Activated CD4-positive, alpha-beta memory T cell treated with anti-CD3 and anti-CD28 coated beads, Interleukin-2, amount 10 ng/mL, durations not matched to agents 7 days and 5 days (primary cell): ENCODE measurements around the gene CXCL9. TPM values are rescaled to one million over a fixed set of nuclear protein-coding genes. Genes with fewer than 3 reads are reported as not detected.

ENCODE experiments used
- CTCF ChIA-PET: fragments of 350-600 bp; sonication (Branson Sonifier 250); formaldehyde crosslinking; loops from one replicate; lab custom pipeline; 2021; ENCODE audit warnings: antibody characterized with exemption, inconsistent platforms; lab: Charles Lee
- POLR2A ChIA-PET: fragments of 350-600 bp; sonication (Branson Sonifier 250); formaldehyde crosslinking; loops from one replicate; lab custom pipeline; 2021; ENCODE audit warnings: antibody characterized with exemption; lab: Charles Lee
- DNase-seq: peaks from one replicate; pipeline ENCODE4 v3.0.0-alpha.2; 2020
- H3K27ac Mint-ChIP-seq: one replicate; pipeline ENCODE4 v1.8.0; 2021; ENCODE audit warnings: mild to moderate bottlenecking, mixed read lengths
- H3K27me3 Mint-ChIP-seq: one replicate; pipeline ENCODE4 v1.8.0; 2021; ENCODE audit warnings: mixed read lengths
- H3K36me3 Mint-ChIP-seq: one replicate; pipeline ENCODE4 v1.8.0; 2021; ENCODE audit warnings: low read depth, mixed read lengths
- H3K4me1 Mint-ChIP-seq: one replicate; pipeline ENCODE4 v1.8.0; 2021; ENCODE audit warnings: mixed read lengths
- H3K4me3 Mint-ChIP-seq: one replicate; pipeline ENCODE4 v1.8.0; 2021; ENCODE audit warnings: mild to moderate bottlenecking, mixed read lengths
- H3K9me3 Mint-ChIP-seq: one replicate; pipeline ENCODE4 v1.8.0; 2021; ENCODE audit warnings: mixed read lengths
- total RNA-seq, 2 experiments: library from RNA; stranded (reverse); gene quantifications; one replicate each; pipeline ENCODE4 v1.2.3, GENCODE V29; 2021

Gene CXCL9
- total RNA-seq, 2 experiments from 2014 or later = not detected

GRCh38 chr4:76029300-76029699 is 22.0 kb upstream of the CXCL9 start:
- no peaks in the 10 kb centered on the region for H3K36me3 Mint-ChIP-seq
- H3K4me1 Mint-ChIP-seq = peaks cover 20% of the 10 kb centered on the region
- CTCF ChIA-PET = no interaction called here
- H3K27ac Mint-ChIP-seq = no peak overlapping the region
- DNase-seq = no peak
- no peaks in the 10 kb centered on the region for H3K9me3 Mint-ChIP-seq
- POLR2A ChIA-PET = no interaction called here
- no peak overlapping the region for H3K4me3 Mint-ChIP-seq
- peaks cover 7% of the 10 kb centered on the region for H3K27me3 Mint-ChIP-seq

DNA sequence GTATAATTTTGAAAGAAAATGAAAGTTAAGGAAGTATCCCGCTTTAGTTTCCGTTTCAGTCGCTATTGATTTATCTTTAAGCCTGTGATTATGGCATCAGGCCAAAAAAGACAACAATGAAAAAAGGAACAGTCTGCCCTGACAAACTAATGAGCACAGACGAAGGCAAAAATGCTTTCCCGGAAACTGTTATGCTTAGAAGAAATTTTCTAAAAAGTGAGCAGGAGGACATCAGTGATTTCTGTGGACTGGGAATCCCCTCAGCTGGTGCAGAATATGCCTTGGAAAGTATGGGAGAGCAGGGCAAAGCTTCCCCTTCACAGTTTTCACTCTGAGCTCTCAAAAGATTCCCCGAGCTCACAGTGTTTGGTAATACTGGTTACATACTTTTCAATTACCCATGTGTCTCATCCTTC is 21.0 kb upstream of the CXCL9 start:
- DNase-seq = no peak
- ChIA-PET POLR2A (no interaction called here), CTCF (no interaction called here)
- peaks cover 7% of the 10 kb centered on the region for H3K27me3 Mint-ChIP-seq
- peaks cover 26% of the 10 kb centered on the region for H3K4me1 Mint-ChIP-seq
- no peaks in the 10 kb centered on the region for H3K9me3 Mint-ChIP-seq
- H3K4me3 Mint-ChIP-seq = peak overlapping the region; percentile 42
- H3K36me3 Mint-ChIP-seq = no peaks in the 10 kb centered on the region
- H3K27ac Mint-ChIP-seq = no peak overlapping the region

DNA sequence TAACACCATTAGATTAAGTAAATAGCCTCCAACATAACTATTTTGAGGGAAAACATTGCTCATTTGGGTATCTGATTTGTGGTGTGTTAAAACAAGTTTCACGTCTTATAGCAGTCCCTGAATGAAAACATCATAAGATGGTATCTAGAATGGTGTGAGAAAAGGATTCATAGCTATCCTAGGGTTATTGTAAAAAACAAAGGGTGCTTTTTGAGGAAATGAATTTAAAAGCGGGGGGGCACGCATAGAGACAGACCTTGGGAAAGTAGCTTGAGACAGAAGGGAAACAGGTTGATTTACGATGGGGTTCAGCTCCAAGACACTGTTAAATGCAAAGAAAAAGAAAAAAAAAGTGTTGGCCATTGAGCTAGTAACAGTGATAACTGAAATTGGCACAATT is 16.8 kb upstream of the CXCL9 start:
- Mint-ChIP-seq H3K4me3 (no peak overlapping the region), H3K4me1 (peaks cover 36% of the 10 kb centered on the region), H3K36me3 (no peaks in the 10 kb centered on the region), H3K27me3 (peaks cover 4% of the 10 kb centered on the region), H3K27ac (no peak overlapping the region), H3K9me3 (no peaks in the 10 kb centered on the region)
- POLR2A ChIA-PET = interaction anchor here (0.7 to 1.2 kb wide), 2 partner anchors 35 to 83 kb away, joined by 3 read pairs; partner anchors contain the start of gene NAAA
- CTCF ChIA-PET = interaction anchor here (1.2 to 1.7 kb wide), 2 partner anchors 28 to 43 kb away, joined by 4 to 6 read pairs; no protein-coding TSS in a partner anchor
- DNase-seq = no peak

- no peak within 1 kb of the TSS for H3K4me3 Mint-ChIP-seq
- peaks cover 32% of the 10 kb centered on the region for H3K4me1 Mint-ChIP-seq
- ChIA-PET CTCF (interaction anchor here (1.7 kb wide), 1 partner anchor 27 kb away, joined by 6 read pairs; no protein-coding TSS in a partner anchor), POLR2A (interaction anchor here (0.7 kb wide), 1 partner anchor 82 kb away, joined by 3 read pairs; the partner anchor contains the start of gene NAAA)
- peaks cover 2% of the 10 kb centered on the region for H3K27me3 Mint-ChIP-seq
- no peak for DNase-seq
- no peak within 1 kb of the TSS for H3K27ac Mint-ChIP-seq
- H3K9me3 Mint-ChIP-seq = no peaks in the 10 kb centered on the region
- H3K36me3 Mint-ChIP-seq = no peaks in the 10 kb centered on the region
Observed at GRCh38 chr4:76023389-76023788, 16.1 kb upstream of the CXCL9 start, which contains the start of gene CXCL10. Gene CXCL10 (minus strand): TSS chr4:76023497. CDS start chr4:76023431, 66 bp downstream.

DNA sequence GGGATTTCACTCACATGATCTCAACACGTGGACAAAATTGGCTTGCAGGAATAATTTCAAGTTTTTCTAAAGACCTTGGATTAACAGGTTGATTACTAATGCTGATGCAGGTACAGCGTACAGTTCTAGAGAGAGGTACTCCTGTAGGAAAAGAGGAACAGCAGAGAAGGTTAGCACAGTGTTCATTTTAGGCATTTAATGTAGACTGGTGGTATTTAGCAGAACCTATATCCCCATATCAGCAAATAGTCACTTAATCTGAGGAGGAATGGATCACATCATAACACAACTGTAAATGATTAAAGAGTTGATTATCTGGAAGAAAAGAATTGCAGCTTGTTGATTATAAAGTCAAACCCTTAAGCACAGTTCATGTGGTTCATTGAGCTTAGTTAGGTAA is 15.4 kb upstream of the CXCL9 start:
- Mint-ChIP-seq H3K4me3 (no peak overlapping the region), H3K9me3 (no peaks in the 10 kb centered on the region), H3K4me1 (peaks cover 27% of the 10 kb centered on the region), H3K27ac (no peak overlapping the region), H3K27me3 (peaks cover 2% of the 10 kb centered on the region), H3K36me3 (no peaks in the 10 kb centered on the region)
- ChIA-PET CTCF (no interaction called here), POLR2A (no interaction called here)
- no peak for DNase-seq

GRCh38 chr4:76022031-76022430 is 14.7 kb upstream of the CXCL9 start:
- Mint-ChIP-seq H3K4me3 (no peak overlapping the region), H3K4me1 (peaks cover 27% of the 10 kb centered on the region), H3K27me3 (no peaks in the 10 kb centered on the region), H3K36me3 (no peaks in the 10 kb centered on the region), H3K9me3 (no peaks in the 10 kb centered on the region), H3K27ac (no peak overlapping the region)
- CTCF ChIA-PET = no interaction called here
- no peak for DNase-seq
- POLR2A ChIA-PET = no interaction called here

DNA sequence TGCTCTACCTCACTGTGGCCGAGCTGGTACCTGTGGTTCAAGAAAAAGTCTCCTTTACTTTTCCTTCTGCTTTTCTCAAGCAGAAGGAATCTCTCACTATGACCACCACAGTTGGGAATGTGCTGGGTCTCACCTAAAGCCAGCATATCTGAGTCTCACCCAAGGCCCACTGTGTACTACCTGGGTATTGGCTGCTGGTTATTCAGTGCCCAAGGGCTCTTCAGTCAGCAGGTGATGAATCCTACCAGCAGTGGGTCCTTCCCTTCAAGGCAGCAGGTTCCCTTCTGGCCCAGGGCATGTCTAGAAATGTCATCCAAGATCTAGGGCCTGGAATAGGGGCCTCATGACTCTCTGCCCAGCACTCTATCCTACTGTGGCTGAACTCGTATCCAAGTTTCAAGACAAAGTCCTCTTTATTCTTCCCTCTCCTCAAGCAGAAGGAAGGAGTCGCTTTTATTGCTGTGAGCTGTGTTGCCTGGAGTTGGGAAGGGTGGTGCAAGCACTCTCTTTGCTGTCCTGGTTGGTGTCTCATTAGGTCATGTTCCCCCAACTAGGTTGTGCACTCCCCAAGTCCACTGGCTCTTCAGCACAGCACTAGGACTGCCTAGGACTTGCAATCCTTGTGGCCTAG is 9.9 kb upstream of the CXCL9 start:
- Mint-ChIP-seq H3K4me3 (no peak overlapping the region), H3K27ac (no peak overlapping the region)

DNA sequence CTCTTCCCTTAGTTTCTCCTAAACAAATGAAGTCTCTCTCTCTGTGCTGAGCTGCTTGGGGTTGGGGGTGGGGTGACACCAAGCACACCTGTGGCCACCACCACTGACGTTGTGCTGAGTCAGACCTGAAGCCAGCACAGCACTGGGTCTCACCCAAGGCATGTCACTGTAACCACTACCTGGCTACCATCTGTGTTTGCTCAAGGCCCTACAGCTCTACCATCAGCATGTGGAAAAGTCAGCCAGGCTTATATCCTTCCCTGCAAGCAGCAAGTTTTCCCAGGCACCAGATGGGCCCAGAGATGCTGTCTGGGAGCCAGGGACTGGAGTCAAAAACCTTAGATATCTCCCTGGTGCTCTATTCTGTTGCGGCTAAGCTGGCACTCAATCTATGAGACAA is 9.1 kb upstream of the CXCL9 start:
- ChIA-PET POLR2A (interaction anchor here (1.0 kb wide), 1 partner anchor 42 kb away, joined by 3 read pairs; no protein-coding TSS in a partner anchor), CTCF (no interaction called here)
- Mint-ChIP-seq H3K4me1 (peaks cover 21% of the 10 kb centered on the region), H3K27ac (peak overlapping the region; percentile 2), H3K9me3 (no peaks in the 10 kb centered on the region), H3K4me3 (no peak overlapping the region), H3K27me3 (no peaks in the 10 kb centered on the region), H3K36me3 (peaks cover 5% of the 10 kb centered on the region)
- DNase-seq = peak; percentile 53

More for the DNA sequence above, 9.9 kb upstream of the CXCL9 start:
- ChIA-PET POLR2A (interaction anchor here (1.0 kb wide), 1 partner anchor 41 kb away, joined by 3 read pairs; no protein-coding TSS in a partner anchor), CTCF (no interaction called here)
- Mint-ChIP-seq H3K27me3 (no peaks in the 10 kb centered on the region), H3K36me3 (peaks cover 5% of the 10 kb centered on the region), H3K9me3 (no peaks in the 10 kb centered on the region), H3K4me1 (peaks cover 18% of the 10 kb centered on the region)
- no peak for DNase-seq

DNA sequence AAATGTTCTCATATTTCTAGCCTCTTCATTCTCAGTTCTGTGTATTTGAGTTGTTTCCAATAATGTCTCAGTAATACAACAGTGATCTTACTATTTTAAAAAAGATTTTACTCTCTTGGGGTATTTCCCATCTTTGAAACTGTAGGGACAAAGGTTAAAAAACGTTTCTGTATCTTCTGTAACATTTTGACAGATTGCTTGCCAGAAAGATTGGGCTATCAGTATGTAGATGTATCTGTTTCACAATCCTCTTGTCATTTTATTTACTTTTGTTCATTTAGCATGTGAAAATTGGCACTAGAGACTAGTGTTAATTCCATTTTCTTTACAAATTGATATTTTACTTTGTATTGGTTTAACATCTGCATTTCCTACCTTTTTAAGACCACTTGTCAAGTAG is 6.2 kb upstream of the CXCL9 start:
- Mint-ChIP-seq H3K4me1 (peaks cover 20% of the 10 kb centered on the region), H3K9me3 (no peaks in the 10 kb centered on the region), H3K27me3 (peaks cover 2% of the 10 kb centered on the region), H3K27ac (no peak overlapping the region), H3K36me3 (peaks cover 5% of the 10 kb centered on the region), H3K4me3 (no peak overlapping the region)
- ChIA-PET CTCF (interaction anchor here (3.8 kb wide), 1 partner anchor 17 kb away, joined by 16 read pairs; no protein-coding TSS in a partner anchor), POLR2A (no interaction called here)
- no peak for DNase-seq

DNA sequence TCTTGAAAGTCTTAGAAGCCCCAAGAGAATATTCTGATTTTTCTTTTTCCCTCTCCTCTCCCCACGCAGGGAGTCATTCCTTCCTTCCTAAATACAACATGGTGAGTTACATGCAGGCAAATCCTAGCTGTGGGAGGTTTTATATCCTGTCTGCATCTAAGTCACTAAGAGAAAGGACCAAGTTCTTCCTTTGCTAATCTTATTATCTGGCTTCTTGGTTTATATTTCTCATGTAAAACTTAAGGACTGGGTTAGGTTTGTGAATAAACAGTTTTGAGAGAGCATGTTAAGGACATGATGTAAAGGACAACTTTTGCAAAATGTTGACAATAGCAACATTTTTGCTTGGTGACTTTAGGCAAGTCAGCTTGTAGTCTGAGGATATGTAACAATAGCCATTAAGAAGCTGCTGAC is 5.1 kb upstream of the CXCL9 start:
- H3K9me3 Mint-ChIP-seq = no peaks in the 10 kb centered on the region
- POLR2A ChIA-PET = no interaction called here
- peaks cover 5% of the 10 kb centered on the region for H3K36me3 Mint-ChIP-seq
- no peak overlapping the region for H3K4me3 Mint-ChIP-seq
- no peak overlapping the region for H3K27ac Mint-ChIP-seq
- peaks cover 4% of the 10 kb centered on the region for H3K27me3 Mint-ChIP-seq
- CTCF ChIA-PET = interaction anchor here (3.8 kb wide), 1 partner anchor 16 kb away, joined by 16 read pairs; no protein-coding TSS in a partner anchor
- H3K4me1 Mint-ChIP-seq = peaks cover 20% of the 10 kb centered on the region
- DNase-seq = no peak

DNA sequence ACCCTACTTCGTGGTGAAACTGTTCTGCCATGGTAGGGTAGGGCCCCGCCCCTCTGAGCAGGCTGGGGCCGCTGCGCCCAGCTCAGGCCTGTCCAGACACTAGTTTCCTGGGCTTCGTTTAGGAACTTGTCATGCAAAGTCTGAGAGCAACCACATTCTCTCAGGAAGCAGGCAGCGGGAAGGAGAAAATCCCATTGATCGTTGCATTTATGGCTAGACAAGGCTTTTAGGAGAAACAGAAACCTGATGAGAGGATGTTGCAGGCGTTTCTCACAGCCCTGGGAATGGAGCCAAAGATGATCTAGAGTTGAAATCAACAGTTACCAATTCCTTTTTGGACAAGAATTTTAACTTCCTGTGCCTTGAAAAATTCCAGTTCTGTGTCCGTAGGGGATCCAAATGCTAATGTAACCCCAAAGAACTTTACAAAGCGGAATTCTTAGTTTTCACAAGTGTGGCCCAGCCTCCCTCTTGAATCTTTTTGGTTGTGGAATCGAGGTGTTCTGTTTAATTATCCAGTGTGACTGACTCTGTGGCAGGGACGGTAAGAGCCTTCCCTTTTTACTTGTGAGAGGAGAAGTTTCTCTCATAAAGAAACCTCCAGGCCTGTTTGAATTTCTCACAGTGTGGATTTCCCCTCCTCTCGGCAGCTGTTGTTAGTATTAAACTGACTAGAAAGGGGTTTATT is 4.5 kb upstream of the CXCL9 start:
- CTCF ChIA-PET = interaction anchor here (3.8 kb wide), 1 partner anchor 15 kb away, joined by 16 read pairs; no protein-coding TSS in a partner anchor
- peaks cover 7% of the 10 kb centered on the region for H3K27me3 Mint-ChIP-seq
- H3K9me3 Mint-ChIP-seq = no peaks in the 10 kb centered on the region
- DNase-seq = no peak
- POLR2A ChIA-PET = no interaction called here
- H3K27ac Mint-ChIP-seq = no peak overlapping the region
- H3K36me3 Mint-ChIP-seq = peaks cover 5% of the 10 kb centered on the region
- no peak overlapping the region for H3K4me3 Mint-ChIP-seq
- peaks cover 19% of the 10 kb centered on the region for H3K4me1 Mint-ChIP-seq

- ChIA-PET POLR2A (no interaction called here), CTCF (no interaction called here)
- no peak overlapping the region for H3K4me3 Mint-ChIP-seq
- H3K27ac Mint-ChIP-seq = no peak overlapping the region
- H3K36me3 Mint-ChIP-seq = peaks cover 5% of the 10 kb centered on the region
- H3K4me1 Mint-ChIP-seq = peaks cover 12% of the 10 kb centered on the region
- no peak for DNase-seq
- H3K9me3 Mint-ChIP-seq = no peaks in the 10 kb centered on the region
- peaks cover 8% of the 10 kb centered on the region for H3K27me3 Mint-ChIP-seq
Observed at GRCh38 chr4:76011018-76011670, 3.8 kb upstream of the CXCL9 start.

GRCh38 chr4:76010576-76010975 is 3.3 kb upstream of the CXCL9 start:
- H3K4me3 Mint-ChIP-seq = no peak overlapping the region
- peaks cover 10% of the 10 kb centered on the region for H3K4me1 Mint-ChIP-seq
- ChIA-PET POLR2A (no interaction called here), CTCF (interaction anchor here (1.6 kb wide), 1 partner anchor 26 kb away, joined by 4 read pairs; no protein-coding TSS in a partner anchor)
- no peaks in the 10 kb centered on the region for H3K9me3 Mint-ChIP-seq
- H3K36me3 Mint-ChIP-seq = peaks cover 5% of the 10 kb centered on the region
- peaks cover 8% of the 10 kb centered on the region for H3K27me3 Mint-ChIP-seq
- DNase-seq = no peak
- no peak overlapping the region for H3K27ac Mint-ChIP-seq
